ENCODE data around the gene PTH.

PTH gene

GRCh38 chr11:13495929-13496328, at the start of gene PTH:
TSS of gene PTH (minus strand) at chr11:13495997. CDS start at chr11:13492855, 3,142 bp downstream.
- H3K9ac ChIP-seq (ENCODE audit: low read length) = no peak within 1 kb of the TSS

GRCh38 chr11:13538044-13538443, 42.2 kb upstream of the PTH start:
- Histone ChIP-seq H3K27me3 (replicated peaks; ENCODE audit: control insufficient read depth, insufficient read depth, low read length) (no peaks in the 10 kb centered on the region), H3K9ac (ENCODE audit: low read length) (no peak overlapping the region), H3K36me3 (ENCODE audit: control insufficient read depth, insufficient read depth, low read length, severe bottlenecking) (no peaks in the 10 kb centered on the region), H3K4me3 (ENCODE audit: low read length) (no peak overlapping the region), H3K4me1 (ENCODE audit: control insufficient read depth, insufficient read depth, low read length) (no peaks in the 10 kb centered on the region), H3K9me3 (ENCODE audit: control insufficient read depth, low read length) (peaks cover 11% of the 10 kb centered on the region)
- no peak for DNase-seq (ENCODE audit: low read depth)

More at GRCh38 chr11:13495929-13496328, at the start of gene PTH:
- no peak within 1 kb of the TSS for H3K4me3 ChIP-seq (ENCODE audit: low read length)
- no peaks in the 10 kb centered on the region for H3K9me3 ChIP-seq (ENCODE audit: control insufficient read depth, low read length)
- peaks cover 2% of the 10 kb centered on the region for H3K27me3 ChIP-seq (replicated peaks; ENCODE audit: control insufficient read depth, insufficient read depth, low read length)
- no peaks in the 10 kb centered on the region for H3K4me1 ChIP-seq (ENCODE audit: control insufficient read depth, insufficient read depth, low read length)
- H3K36me3 ChIP-seq (ENCODE audit: control insufficient read depth, insufficient read depth, low read length, severe bottlenecking) = no peaks in the 10 kb centered on the region
- DNase-seq (ENCODE audit: low read depth) = no peak

GRCh38 chr11:13535819-13536218, 40.0 kb upstream of the PTH start:
- Histone ChIP-seq H3K9me3 (ENCODE audit: control insufficient read depth, low read length) (peaks cover 14% of the 10 kb centered on the region), H3K4me1 (ENCODE audit: control insufficient read depth, insufficient read depth, low read length) (no peaks in the 10 kb centered on the region), H3K27me3 (replicated peaks; ENCODE audit: control insufficient read depth, insufficient read depth, low read length) (no peaks in the 10 kb centered on the region), H3K36me3 (ENCODE audit: control insufficient read depth, insufficient read depth, low read length, severe bottlenecking) (no peaks in the 10 kb centered on the region), H3K4me3 (ENCODE audit: low read length) (no peak overlapping the region), H3K9ac (ENCODE audit: low read length) (no peak overlapping the region)
- DNase-seq (ENCODE audit: low read depth) = no peak

- Histone ChIP-seq H3K36me3 (ENCODE audit: control insufficient read depth, insufficient read depth, low read length, severe bottlenecking) (no peaks in the 10 kb centered on the region), H3K9me3 (ENCODE audit: control insufficient read depth, low read length) (peaks cover 14% of the 10 kb centered on the region), H3K9ac (ENCODE audit: low read length) (no peak overlapping the region), H3K4me3 (ENCODE audit: low read length) (no peak overlapping the region), H3K4me1 (ENCODE audit: control insufficient read depth, insufficient read depth, low read length) (no peaks in the 10 kb centered on the region), H3K27me3 (replicated peaks; ENCODE audit: control insufficient read depth, insufficient read depth, low read length) (no peaks in the 10 kb centered on the region)
- no peak for DNase-seq (ENCODE audit: low read depth)
Observed at GRCh38 chr11:13534358-13534757, 38.6 kb upstream of the PTH start.

- Histone ChIP-seq H3K27me3 (replicated peaks; ENCODE audit: control insufficient read depth, insufficient read depth, low read length) (no peaks in the 10 kb centered on the region), H3K9ac (ENCODE audit: low read length) (no peak overlapping the region), H3K9me3 (ENCODE audit: control insufficient read depth, low read length) (no peaks in the 10 kb centered on the region), H3K4me3 (ENCODE audit: low read length) (no peak overlapping the region), H3K36me3 (ENCODE audit: control insufficient read depth, insufficient read depth, low read length, severe bottlenecking) (no peaks in the 10 kb centered on the region), H3K4me1 (ENCODE audit: control insufficient read depth, insufficient read depth, low read length) (no peaks in the 10 kb centered on the region)
- no peak for DNase-seq (ENCODE audit: low read depth)
Observed at GRCh38 chr11:13525257-13525656, 29.5 kb upstream of the PTH start.

GRCh38 chr11:13503393-13503792, 7.6 kb upstream of the PTH start:
- no peak overlapping the region for H3K4me3 ChIP-seq (ENCODE audit: low read length)
- H3K27me3 ChIP-seq (replicated peaks; ENCODE audit: control insufficient read depth, insufficient read depth, low read length) = peaks cover 2% of the 10 kb centered on the region
- no peaks in the 10 kb centered on the region for H3K4me1 ChIP-seq (ENCODE audit: control insufficient read depth, insufficient read depth, low read length)
- H3K9me3 ChIP-seq (ENCODE audit: control insufficient read depth, low read length) = no peaks in the 10 kb centered on the region
- no peaks in the 10 kb centered on the region for H3K36me3 ChIP-seq (ENCODE audit: control insufficient read depth, insufficient read depth, low read length, severe bottlenecking)
- H3K9ac ChIP-seq (ENCODE audit: low read length) = no peak overlapping the region
- DNase-seq (ENCODE audit: low read depth) = no peak

GRCh38 chr11:13502492-13502891, 6.7 kb upstream of the PTH start:
- DNase-seq (ENCODE audit: low read depth) = no peak
- Histone ChIP-seq H3K36me3 (ENCODE audit: control insufficient read depth, insufficient read depth, low read length, severe bottlenecking) (no peaks in the 10 kb centered on the region), H3K27me3 (replicated peaks; ENCODE audit: control insufficient read depth, insufficient read depth, low read length) (peaks cover 2% of the 10 kb centered on the region), H3K9me3 (ENCODE audit: control insufficient read depth, low read length) (no peaks in the 10 kb centered on the region), H3K4me1 (ENCODE audit: control insufficient read depth, insufficient read depth, low read length) (no peaks in the 10 kb centered on the region), H3K4me3 (ENCODE audit: low read length) (no peak overlapping the region), H3K9ac (ENCODE audit: low read length) (no peak overlapping the region)

- no peak for DNase-seq (ENCODE audit: low read depth)
- H3K9me3 ChIP-seq (ENCODE audit: control insufficient read depth, low read length) = no peaks in the 10 kb centered on the region
- no peaks in the 10 kb centered on the region for H3K36me3 ChIP-seq (ENCODE audit: control insufficient read depth, insufficient read depth, low read length, severe bottlenecking)
- no peak overlapping the region for H3K9ac ChIP-seq (ENCODE audit: low read length)
- H3K4me3 ChIP-seq (ENCODE audit: low read length) = no peak overlapping the region
- H3K27me3 ChIP-seq (replicated peaks; ENCODE audit: control insufficient read depth, insufficient read depth, low read length) = no peaks in the 10 kb centered on the region
- H3K4me1 ChIP-seq (ENCODE audit: control insufficient read depth, insufficient read depth, low read length) = no peaks in the 10 kb centered on the region
Observed at GRCh38 chr11:13494051-13494450, 1.7 kb downstream of the PTH start.

GRCh38 chr11:13487661-13488030, 8.2 kb downstream of the PTH start:
- no peaks in the 10 kb centered on the region for H3K4me1 ChIP-seq (ENCODE audit: control insufficient read depth, insufficient read depth, low read length)
- H3K4me3 ChIP-seq (ENCODE audit: low read length) = peak overlapping the region; percentile 62
- no peaks in the 10 kb centered on the region for H3K36me3 ChIP-seq (ENCODE audit: control insufficient read depth, insufficient read depth, low read length, severe bottlenecking)
- DNase-seq (ENCODE audit: low read depth) = peak; percentile 32
- peak overlapping the region; percentile 49 for H3K9ac ChIP-seq (ENCODE audit: low read length)
- H3K9me3 ChIP-seq (ENCODE audit: control insufficient read depth, low read length) = no peaks in the 10 kb centered on the region
- peaks cover 4% of the 10 kb centered on the region for H3K27me3 ChIP-seq (replicated peaks; ENCODE audit: control insufficient read depth, insufficient read depth, low read length)

GRCh38 chr11:13486926-13487660, 8.7 kb downstream of the PTH start:
- no peaks in the 10 kb centered on the region for H3K4me1 ChIP-seq (ENCODE audit: control insufficient read depth, insufficient read depth, low read length)
- H3K9me3 ChIP-seq (ENCODE audit: control insufficient read depth, low read length) = no peaks in the 10 kb centered on the region
- peak; percentile 59 for DNase-seq (ENCODE audit: low read depth)
- H3K36me3 ChIP-seq (ENCODE audit: control insufficient read depth, insufficient read depth, low read length, severe bottlenecking) = no peaks in the 10 kb centered on the region
- peak overlapping the region; percentile 49 for H3K9ac ChIP-seq (ENCODE audit: low read length)
- H3K27me3 ChIP-seq (replicated peaks; ENCODE audit: control insufficient read depth, insufficient read depth, low read length) = peaks cover 4% of the 10 kb centered on the region
- peak overlapping the region; percentile 62 for H3K4me3 ChIP-seq (ENCODE audit: low read length)

- H3K9ac ChIP-seq (ENCODE audit: low read length) = no peak overlapping the region
- H3K4me1 ChIP-seq (ENCODE audit: control insufficient read depth, insufficient read depth, low read length) = no peaks in the 10 kb centered on the region
- peaks cover 8% of the 10 kb centered on the region for H3K27me3 ChIP-seq (replicated peaks; ENCODE audit: control insufficient read depth, insufficient read depth, low read length)
- no peaks in the 10 kb centered on the region for H3K9me3 ChIP-seq (ENCODE audit: control insufficient read depth, low read length)
- no peak for DNase-seq (ENCODE audit: low read depth)
- no peak overlapping the region for H3K4me3 ChIP-seq (ENCODE audit: low read length)
- H3K36me3 ChIP-seq (ENCODE audit: control insufficient read depth, insufficient read depth, low read length, severe bottlenecking) = no peaks in the 10 kb centered on the region
Observed at GRCh38 chr11:13480198-13480597, 15.6 kb downstream of the PTH start.

GRCh38 chr11:13479688-13480087, 16.1 kb downstream of the PTH start:
- Histone ChIP-seq H3K9me3 (ENCODE audit: control insufficient read depth, low read length) (no peaks in the 10 kb centered on the region), H3K9ac (ENCODE audit: low read length) (no peak overlapping the region), H3K4me3 (ENCODE audit: low read length) (no peak overlapping the region), H3K4me1 (ENCODE audit: control insufficient read depth, insufficient read depth, low read length) (no peaks in the 10 kb centered on the region), H3K36me3 (ENCODE audit: control insufficient read depth, insufficient read depth, low read length, severe bottlenecking) (no peaks in the 10 kb centered on the region), H3K27me3 (replicated peaks; ENCODE audit: control insufficient read depth, insufficient read depth, low read length) (peaks cover 8% of the 10 kb centered on the region)
- no peak for DNase-seq (ENCODE audit: low read depth)

All from adipocyte (in vitro differentiated cells).